ENCODE measurements around the gene LENG9.
"Not testable (repeated sequence)": the region's sequence is repeated elsewhere in the genome, so short reads cannot be mapped to it uniquely, and the experiment has no call there.

The LENG9 gene

GRCh38 chr19:54463531-54464043 lies at the start of gene LENG9:
LENG9 (minus strand) TSS chr19:54463778; CDS start chr19:54463526, 252 bp downstream.
- ATAC-seq (replicated peaks) (peak; percentile 59 to 69), DNase-seq (peak; percentile 95)
- peaks cover 19 to 29% of the 10 kb centered on the region in 2 donors for H3K36me3 Mint-ChIP-seq

GRCh38 chr19:54509200-54509940 lies 45.8 kb upstream of the LENG9 start:
- H3K27ac Mint-ChIP-seq, H3K9me3 Mint-ChIP-seq, H3K4me3 Mint-ChIP-seq, H3K36me3 Mint-ChIP-seq, DNase-seq: not testable (repeated sequence)
- ATAC-seq (replicated peaks), result peak; percentile 79 to 80
- Mint-ChIP-seq H3K4me1 (peaks cover 18 to 34% of the 10 kb centered on the region in 2 donors), H3K27me3 (peaks cover 31 to 57% of the 10 kb centered on the region in 2 donors)

More at GRCh38 chr19:54463531-54464043, at the start of gene LENG9:
- Mint-ChIP-seq H3K4me1 (peaks cover 32 to 61% of the 10 kb centered on the region in 2 donors), H3K27me3 (peaks cover under 1 to 3% of the 10 kb centered on the region in 2 donors), H3K4me3 (peak within 1 kb of the TSS; percentile 81 to 85), H3K27ac (peak within 1 kb of the TSS; percentile 93), H3K9me3 (no peaks in the 10 kb centered on the region)

GRCh38 chr19:54508487-54508886 lies 44.9 kb upstream of the LENG9 start:
- H3K4me3 Mint-ChIP-seq; H3K9me3 Mint-ChIP-seq; H3K36me3 Mint-ChIP-seq; H3K27ac Mint-ChIP-seq; DNase-seq; ATAC-seq (replicated peaks): not testable (repeated sequence)
- H3K4me1 Mint-ChIP-seq, result peaks cover 18 to 34% of the 10 kb centered on the region in 2 donors
- peaks cover 31 to 59% of the 10 kb centered on the region in 2 donors for H3K27me3 Mint-ChIP-seq

GRCh38 chr19:54507824-54508223 lies 44.2 kb upstream of the LENG9 start:
- H3K9me3 Mint-ChIP-seq, result peaks cover 2 to 8% of the 10 kb centered on the region in 2 donors
- DNase-seq (no peak), ATAC-seq (replicated peaks) (no peak)
- no peak overlapping the region for H3K4me3 Mint-ChIP-seq
- no peak overlapping the region for H3K27ac Mint-ChIP-seq
- peaks cover 28 to 53% of the 10 kb centered on the region in 2 donors for H3K27me3 Mint-ChIP-seq
- peaks cover 18 to 34% of the 10 kb centered on the region in 2 donors for H3K4me1 Mint-ChIP-seq
- H3K36me3 Mint-ChIP-seq, result peaks cover 2 to 4% of the 10 kb centered on the region in 2 donors

GRCh38 chr19:54507038-54507717 lies 43.6 kb upstream of the LENG9 start:
- not testable (repeated sequence) for H3K27ac Mint-ChIP-seq, H3K4me3 Mint-ChIP-seq, H3K9me3 Mint-ChIP-seq, DNase-seq, H3K36me3 Mint-ChIP-seq
- peaks cover 18 to 34% of the 10 kb centered on the region in 2 donors for H3K4me1 Mint-ChIP-seq
- H3K27me3 Mint-ChIP-seq, result peaks cover 27 to 46% of the 10 kb centered on the region in 2 donors
- ATAC-seq (replicated peaks), result peak; percentile 73 to 81

- H3K27me3 Mint-ChIP-seq, result peaks cover 30 to 45% of the 10 kb centered on the region in 2 donors
- ATAC-seq (replicated peaks), result no peak
- H3K36me3 Mint-ChIP-seq, result peaks cover 2 to 4% of the 10 kb centered on the region in 2 donors
- peaks cover 18 to 34% of the 10 kb centered on the region in 2 donors for H3K4me1 Mint-ChIP-seq
- no peak for DNase-seq
- H3K4me3 Mint-ChIP-seq, result no peak overlapping the region
- H3K9me3 Mint-ChIP-seq, result peaks cover 2 to 8% of the 10 kb centered on the region in 2 donors
- no peak overlapping the region for H3K27ac Mint-ChIP-seq
Observed at GRCh38 chr19:54506079-54506478, 42.5 kb upstream of the LENG9 start.

GRCh38 chr19:54505542-54505941 lies 42.0 kb upstream of the LENG9 start:
- H3K9me3 Mint-ChIP-seq; H3K27ac Mint-ChIP-seq; H3K4me3 Mint-ChIP-seq; H3K36me3 Mint-ChIP-seq; ATAC-seq (replicated peaks); DNase-seq: not testable (repeated sequence)
- H3K27me3 Mint-ChIP-seq, result peaks cover 30 to 50% of the 10 kb centered on the region in 2 donors
- H3K4me1 Mint-ChIP-seq, result peaks cover 18 to 34% of the 10 kb centered on the region in 2 donors

GRCh38 chr19:54502518-54503048 lies 39.0 kb upstream of the LENG9 start, which contains the start of gene LAIR2:
LAIR2 (plus strand) TSS chr19:54502831; CDS start chr19:54502919, 88 bp downstream.
- peaks cover 28 to 52% of the 10 kb centered on the region in 2 donors for H3K27me3 Mint-ChIP-seq
- peaks cover 2 to 8% of the 10 kb centered on the region in 2 donors for H3K9me3 Mint-ChIP-seq
- DNase-seq, result no peak
- H3K36me3 Mint-ChIP-seq, result peaks cover 2 to 4% of the 10 kb centered on the region in 2 donors
- H3K4me3 Mint-ChIP-seq, result no peak within 1 kb of the TSS
- H3K4me1 Mint-ChIP-seq, result peaks cover 12 to 14% of the 10 kb centered on the region in 2 donors
- peak in 1 of 2 donors; percentile 26 for ATAC-seq (replicated peaks)
- no peak within 1 kb of the TSS for H3K27ac Mint-ChIP-seq

GRCh38 chr19:54498451-54498772 lies 34.8 kb upstream of the LENG9 start:
- DNase-seq, H3K27ac Mint-ChIP-seq, H3K4me1 Mint-ChIP-seq, H3K4me3 Mint-ChIP-seq, H3K9me3 Mint-ChIP-seq, H3K36me3 Mint-ChIP-seq: not testable (repeated sequence)
- peak; percentile 23 to 62 for ATAC-seq (replicated peaks)
- H3K27me3 Mint-ChIP-seq, result peaks cover 19 to 39% of the 10 kb centered on the region in 2 donors

GRCh38 chr19:54497747-54498450 lies 34.3 kb upstream of the LENG9 start:
- peaks cover 23 to 44% of the 10 kb centered on the region in 2 donors for H3K27me3 Mint-ChIP-seq
- H3K9me3 Mint-ChIP-seq, DNase-seq, H3K27ac Mint-ChIP-seq, H3K4me1 Mint-ChIP-seq, H3K36me3 Mint-ChIP-seq, H3K4me3 Mint-ChIP-seq: not testable (repeated sequence)
- peak; percentile 63 to 75 for ATAC-seq (replicated peaks)

- H3K4me3 Mint-ChIP-seq; H3K27ac Mint-ChIP-seq; H3K9me3 Mint-ChIP-seq; H3K36me3 Mint-ChIP-seq; ATAC-seq (replicated peaks); DNase-seq: not testable (repeated sequence)
- Mint-ChIP-seq H3K4me1 (peaks cover 18 to 20% of the 10 kb centered on the region in 2 donors), H3K27me3 (peaks cover 33 to 53% of the 10 kb centered on the region in 2 donors)
Observed at GRCh38 chr19:54495284-54495683, 31.7 kb upstream of the LENG9 start.

GRCh38 chr19:54493967-54494585 lies 30.5 kb upstream of the LENG9 start:
- Mint-ChIP-seq H3K9me3 (peaks cover 0 to 1% of the 10 kb centered on the region in 2 donors), H3K27ac (no peak overlapping the region), H3K27me3 (peaks cover 36 to 57% of the 10 kb centered on the region in 2 donors), H3K4me3 (no peak overlapping the region), H3K4me1 (peaks cover 18 to 20% of the 10 kb centered on the region in 2 donors), H3K36me3 (no peaks in the 10 kb centered on the region)
- peak; percentile 55 to 56 for ATAC-seq (replicated peaks)
- no peak for DNase-seq

- H3K9me3 Mint-ChIP-seq; H3K27ac Mint-ChIP-seq; H3K36me3 Mint-ChIP-seq; DNase-seq; H3K4me3 Mint-ChIP-seq; ATAC-seq (replicated peaks): not testable (repeated sequence)
- peaks cover 34 to 55% of the 10 kb centered on the region in 2 donors for H3K27me3 Mint-ChIP-seq
- H3K4me1 Mint-ChIP-seq, result peaks cover 18 to 20% of the 10 kb centered on the region in 2 donors
Observed at GRCh38 chr19:54493056-54493455, 29.5 kb upstream of the LENG9 start.

Data from stimulated activated naive B cell treated with anti-CD40 and anti-IgM and Interleukin-4, amounts not matched to agents 10 μg/mL and 1 μg/mL and 100 μg/mL, for 72 hours (primary cell).